Raji (cell line): ENCODE data around the gene LRPAP1.

Experiments
- POLR2A ChIP-seq: IDR thresholded peaks from 2 replicates; pipeline ENCODE4 v1.6.1; 2011; ENCODE audit warnings: low read depth, low read length, control low read depth; ENCODE audit not compliant: insufficient read depth

LRPAP1 gene

GRCh38 chr4:3516836-3517730 lies 15.1 kb downstream of the LRPAP1 start:
- no peak for TF ChIP-seq POLR2A

GRCh38 chr4:3516061-3516835 lies 16.0 kb downstream of the LRPAP1 start:
- TF ChIP-seq POLR2A: no peak

GRCh38 chr4:3515646-3516045 lies 16.6 kb downstream of the LRPAP1 start:
- TF ChIP-seq POLR2A: no peak

- TF ChIP-seq POLR2A: no peak
Observed at GRCh38 chr4:3514806-3515501, 17.3 kb downstream of the LRPAP1 start.

- TF ChIP-seq POLR2A: no peak
Observed at GRCh38 chr4:3514221-3514780, 17.9 kb downstream of the LRPAP1 start.

- no peak for TF ChIP-seq POLR2A
Observed at GRCh38 chr4:3513807-3514206, 18.4 kb downstream of the LRPAP1 start.

GRCh38 chr4:3512719-3513118 lies 19.5 kb downstream of the LRPAP1 start:
- no peak for TF ChIP-seq POLR2A

- TF ChIP-seq POLR2A: no peak
Observed at GRCh38 chr4:3512279-3512678, 19.9 kb downstream of the LRPAP1 start.

GRCh38 chr4:3511187-3511586 lies 21.0 kb downstream of the LRPAP1 start:
- no peak for TF ChIP-seq POLR2A

GRCh38 chr4:3510481-3510880 lies 21.7 kb downstream of the LRPAP1 start:
- TF ChIP-seq POLR2A: no peak

- no peak for TF ChIP-seq POLR2A
Observed at GRCh38 chr4:3508542-3508941, 23.7 kb downstream of the LRPAP1 start.

GRCh38 chr4:3505231-3505630 lies 27.0 kb downstream of the LRPAP1 start:
- no peak for TF ChIP-seq POLR2A

- TF ChIP-seq POLR2A: no peak
Observed at GRCh38 chr4:3502941-3503936, 29.0 kb downstream of the LRPAP1 start.

- no peak for TF ChIP-seq POLR2A
Observed at GRCh38 chr4:3501825-3502425, 30.3 kb downstream of the LRPAP1 start.
